Measurements from ENCODE around the gene CXCL13. TPM values are rescaled to one million over a fixed set of nuclear protein-coding genes. Genes with fewer than 3 reads are reported as not detected.
A peak's percentile ranks its signal among the peaks of the same experiment; 100 is the strongest.
"Not testable (repeated sequence)": the region's sequence is repeated elsewhere in the genome, so short reads cannot be mapped to it uniquely, and the experiment has no call there.

Gene CXCL13
- total RNA-seq, 1 experiment from 2014 or later = not detected

DNA sequence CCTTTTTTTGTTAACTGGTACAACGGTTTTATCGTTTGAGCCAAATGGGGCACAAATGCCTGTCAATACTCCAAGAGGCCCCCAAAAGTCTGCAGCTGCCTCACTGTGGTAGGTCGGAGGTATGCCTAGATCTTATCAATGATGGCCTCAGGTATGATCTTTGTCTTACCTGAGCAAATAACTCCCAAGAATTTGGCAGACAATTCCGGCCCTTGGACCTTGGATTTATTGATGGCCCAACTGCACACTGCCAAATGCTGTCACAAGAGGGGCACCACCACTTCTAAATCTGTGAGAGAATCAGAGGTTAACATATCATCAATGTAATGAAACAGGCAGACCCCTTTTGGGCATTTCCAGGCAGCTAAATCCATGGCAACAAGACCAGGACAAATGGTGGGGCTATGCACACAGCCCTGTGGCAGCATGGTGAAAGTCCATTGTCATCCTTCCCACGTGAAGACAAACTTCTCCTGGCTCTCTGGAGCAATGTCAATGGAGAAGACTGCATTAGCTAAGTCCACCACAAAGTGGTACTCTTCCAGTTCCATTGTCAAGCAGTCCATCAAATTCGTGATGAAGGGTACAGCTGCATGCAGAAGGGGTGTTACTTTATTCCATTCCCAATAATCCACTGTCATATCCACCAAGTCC lies 28.6 kb downstream of the CXCL13 start:
- Histone ChIP-seq H3K9me2 (replicated peaks; ENCODE audit: insufficient read depth, low read length) (no peaks in the 10 kb centered on the region), H3K79me2 (ENCODE audit: low read length) (no peaks in the 10 kb centered on the region), H3K4me1 (ENCODE audit: low read length) (no peaks in the 10 kb centered on the region), H3K4me3 (ENCODE audit: low read length) (no peak overlapping the region), H3K27ac (ENCODE audit: low read length) (no peak overlapping the region), H3K4me2 (ENCODE audit: low read depth, low read length, poor library complexity, severe bottlenecking) (no peak overlapping the region), H3K36me3 (ENCODE audit: insufficient read depth, low read length) (no peaks in the 10 kb centered on the region), H3K9ac (ENCODE audit: low read length) (no peak overlapping the region), H4K20me1 (ENCODE audit: insufficient read depth, low read depth, low read length) (no peaks in the 10 kb centered on the region), H3K27me3 (ENCODE audit: low read length) (no peaks in the 10 kb centered on the region), H2AFZ (ENCODE audit: low read length) (no peak overlapping the region), H3K9me3 (ENCODE audit: low read length) (no peaks in the 10 kb centered on the region)
- DNase-seq = no peak

DNA sequence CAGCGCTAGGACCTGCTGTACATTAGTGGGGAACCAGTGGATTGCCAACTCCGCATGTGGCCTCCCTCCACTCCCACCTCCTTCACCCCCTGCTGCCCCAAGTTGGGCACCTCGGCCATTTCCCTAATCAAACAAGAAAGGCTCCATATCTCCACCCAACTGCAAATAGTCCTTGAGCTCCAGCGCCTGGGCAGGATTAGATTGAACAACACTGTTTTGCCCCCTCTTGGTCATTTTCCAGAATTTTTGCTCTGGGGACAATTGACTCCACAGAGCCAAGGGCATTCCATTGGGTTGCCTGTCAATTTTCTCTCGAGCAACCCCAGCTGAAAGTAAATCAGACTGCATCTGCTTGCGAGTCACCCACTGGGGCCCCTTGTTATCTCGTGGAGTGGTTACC lies 29.6 kb downstream of the CXCL13 start:
- Histone ChIP-seq H3K9ac (ENCODE audit: low read length) (no peak overlapping the region), H3K9me3 (ENCODE audit: low read length) (no peaks in the 10 kb centered on the region), H3K4me1 (ENCODE audit: low read length) (no peaks in the 10 kb centered on the region), H3K9me2 (replicated peaks; ENCODE audit: insufficient read depth, low read length) (no peaks in the 10 kb centered on the region), H3K27me3 (ENCODE audit: low read length) (no peaks in the 10 kb centered on the region), H3K27ac (ENCODE audit: low read length) (no peak overlapping the region), H2AFZ (ENCODE audit: low read length) (no peak overlapping the region), H3K4me3 (ENCODE audit: low read length) (no peak overlapping the region), H3K79me2 (ENCODE audit: low read length) (no peaks in the 10 kb centered on the region), H3K4me2 (ENCODE audit: low read depth, low read length, poor library complexity, severe bottlenecking) (no peak overlapping the region), H4K20me1 (ENCODE audit: insufficient read depth, low read depth, low read length) (no peaks in the 10 kb centered on the region), H3K36me3 (ENCODE audit: insufficient read depth, low read length) (no peaks in the 10 kb centered on the region)
- DNase-seq = no peak

DNA sequence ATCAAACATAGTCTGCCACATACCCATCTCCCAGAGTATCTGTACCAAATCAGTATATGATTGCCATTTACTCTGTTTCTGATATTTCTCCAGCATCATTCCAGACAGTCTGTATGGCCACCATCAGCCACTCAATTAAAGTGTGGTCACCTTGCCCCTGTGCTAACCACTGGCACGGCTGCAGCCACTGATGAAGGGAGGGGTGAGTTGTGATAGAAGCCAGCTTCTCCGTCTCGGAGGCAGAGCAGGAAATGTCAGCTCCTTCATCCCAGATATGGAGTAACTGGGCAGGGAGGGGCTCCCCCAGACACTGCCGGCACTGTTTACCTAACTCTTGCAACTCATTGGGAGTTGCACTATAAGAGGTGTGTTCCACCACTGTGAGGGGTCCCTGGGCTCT lies 30.3 kb downstream of the CXCL13 start:
- Histone ChIP-seq H3K4me3 (ENCODE audit: low read length) (no peak overlapping the region), H3K4me2 (ENCODE audit: low read depth, low read length, poor library complexity, severe bottlenecking) (no peak overlapping the region), H3K27ac (ENCODE audit: low read length) (no peak overlapping the region), H3K9me2 (replicated peaks; ENCODE audit: insufficient read depth, low read length) (no peaks in the 10 kb centered on the region), H3K4me1 (ENCODE audit: low read length) (no peaks in the 10 kb centered on the region), H3K27me3 (ENCODE audit: low read length) (no peaks in the 10 kb centered on the region), H3K36me3 (ENCODE audit: insufficient read depth, low read length) (no peaks in the 10 kb centered on the region), H4K20me1 (ENCODE audit: insufficient read depth, low read depth, low read length) (no peaks in the 10 kb centered on the region), H3K79me2 (ENCODE audit: low read length) (no peaks in the 10 kb centered on the region), H3K9ac (ENCODE audit: low read length) (no peak overlapping the region), H3K9me3 (ENCODE audit: low read length) (no peaks in the 10 kb centered on the region), H2AFZ (ENCODE audit: low read length) (no peak overlapping the region)
- DNase-seq = no peak

DNA sequence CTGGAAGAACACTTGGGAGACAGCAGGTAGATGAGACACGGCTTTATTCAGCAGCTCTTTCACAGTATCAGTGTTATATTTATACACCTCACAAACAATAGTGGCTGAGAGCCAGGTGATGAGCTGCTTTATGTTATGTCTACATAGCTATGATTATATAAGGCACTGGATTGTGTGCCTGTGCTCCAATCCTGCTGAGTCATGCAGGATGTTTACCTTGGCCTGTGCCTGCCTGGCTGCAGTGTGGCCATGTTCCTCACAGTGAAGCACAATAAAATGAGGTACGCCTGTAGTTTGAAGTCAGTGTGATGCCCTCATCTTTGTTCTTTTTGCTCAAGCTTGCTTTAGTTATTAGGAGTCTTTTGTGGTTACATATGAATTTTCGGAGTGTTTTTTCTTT lies 31.3 kb downstream of the CXCL13 start:
- Histone ChIP-seq H3K79me2 (ENCODE audit: low read length) (no peaks in the 10 kb centered on the region), H3K9me3 (ENCODE audit: low read length) (no peaks in the 10 kb centered on the region), H3K4me3 (ENCODE audit: low read length) (no peak overlapping the region), H2AFZ (ENCODE audit: low read length) (no peak overlapping the region), H3K27ac (ENCODE audit: low read length) (no peak overlapping the region), H3K9me2 (replicated peaks; ENCODE audit: insufficient read depth, low read length) (no peaks in the 10 kb centered on the region), H3K36me3 (ENCODE audit: insufficient read depth, low read length) (no peaks in the 10 kb centered on the region), H3K4me2 (ENCODE audit: low read depth, low read length, poor library complexity, severe bottlenecking) (no peak overlapping the region), H4K20me1 (ENCODE audit: insufficient read depth, low read depth, low read length) (no peaks in the 10 kb centered on the region), H3K27me3 (ENCODE audit: low read length) (no peaks in the 10 kb centered on the region), H3K4me1 (ENCODE audit: low read length) (no peaks in the 10 kb centered on the region), H3K9ac (ENCODE audit: low read length) (no peak overlapping the region)
- no peak for DNase-seq

DNA sequence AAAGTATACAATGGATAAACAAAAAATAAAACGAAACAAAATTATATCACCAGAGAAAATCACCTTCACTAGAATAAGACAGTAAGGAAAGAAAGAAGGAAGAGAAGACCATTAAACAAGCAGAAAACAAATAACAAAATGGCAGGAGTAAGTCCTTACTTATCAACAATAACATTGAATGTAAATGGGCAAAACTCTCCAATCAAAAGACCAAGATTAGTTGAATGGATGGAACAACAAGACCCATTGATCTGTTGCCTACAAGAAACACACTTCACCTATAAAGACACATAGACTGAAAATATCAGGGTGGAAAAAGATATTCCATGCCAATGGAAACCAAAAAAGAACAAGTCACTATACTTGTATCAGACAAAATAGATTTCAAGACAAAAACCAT lies 38.4 kb downstream of the CXCL13 start:
- H3K79me2 ChIP-seq (ENCODE audit: low read length); H3K9ac ChIP-seq (ENCODE audit: low read length); H3K4me1 ChIP-seq (ENCODE audit: low read length); H3K9me3 ChIP-seq (ENCODE audit: low read length); H3K36me3 ChIP-seq (ENCODE audit: insufficient read depth, low read length); H3K27me3 ChIP-seq (ENCODE audit: low read length); H3K4me3 ChIP-seq (ENCODE audit: low read length); H3K27ac ChIP-seq (ENCODE audit: low read length); DNase-seq; H2AFZ ChIP-seq (ENCODE audit: low read length); H4K20me1 ChIP-seq (ENCODE audit: insufficient read depth, low read depth, low read length); H3K4me2 ChIP-seq (ENCODE audit: low read depth, low read length, poor library complexity, severe bottlenecking); H3K9me2 ChIP-seq (replicated peaks; ENCODE audit: insufficient read depth, low read length): not testable (repeated sequence)

DNA sequence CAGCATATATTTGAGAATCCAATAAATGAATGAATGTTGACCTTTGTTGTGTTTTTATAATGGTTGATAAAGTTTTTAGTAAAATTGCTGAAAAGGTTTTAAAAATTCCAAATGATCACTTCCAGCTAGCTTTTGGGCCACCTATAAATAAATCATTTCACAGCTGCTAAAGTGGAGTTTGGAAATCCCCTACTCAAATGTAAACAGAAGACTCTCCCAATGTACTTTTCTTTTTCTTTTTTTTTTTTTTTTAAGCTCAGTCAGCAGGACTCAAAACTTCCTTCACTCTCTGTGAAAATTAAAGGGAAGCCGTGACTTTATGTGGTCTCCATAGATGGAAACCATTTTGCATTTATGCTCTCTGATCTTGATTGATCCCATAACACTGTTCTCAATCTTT lies 45.2 kb downstream of the CXCL13 start:
- Histone ChIP-seq H4K20me1 (ENCODE audit: insufficient read depth, low read depth, low read length) (no peaks in the 10 kb centered on the region), H3K4me3 (ENCODE audit: low read length) (no peak overlapping the region), H3K27me3 (ENCODE audit: low read length) (no peaks in the 10 kb centered on the region), H3K4me2 (ENCODE audit: low read depth, low read length, poor library complexity, severe bottlenecking) (no peak overlapping the region), H3K9me3 (ENCODE audit: low read length) (no peaks in the 10 kb centered on the region), H3K9ac (ENCODE audit: low read length) (no peak overlapping the region), H3K36me3 (ENCODE audit: insufficient read depth, low read length) (no peaks in the 10 kb centered on the region), H3K9me2 (replicated peaks; ENCODE audit: insufficient read depth, low read length) (no peaks in the 10 kb centered on the region), H3K4me1 (ENCODE audit: low read length) (peaks cover 23% of the 10 kb centered on the region), H3K27ac (ENCODE audit: low read length) (no peak overlapping the region), H2AFZ (ENCODE audit: low read length) (no peak overlapping the region), H3K79me2 (ENCODE audit: low read length) (no peaks in the 10 kb centered on the region)
- DNase-seq = no peak

DNA sequence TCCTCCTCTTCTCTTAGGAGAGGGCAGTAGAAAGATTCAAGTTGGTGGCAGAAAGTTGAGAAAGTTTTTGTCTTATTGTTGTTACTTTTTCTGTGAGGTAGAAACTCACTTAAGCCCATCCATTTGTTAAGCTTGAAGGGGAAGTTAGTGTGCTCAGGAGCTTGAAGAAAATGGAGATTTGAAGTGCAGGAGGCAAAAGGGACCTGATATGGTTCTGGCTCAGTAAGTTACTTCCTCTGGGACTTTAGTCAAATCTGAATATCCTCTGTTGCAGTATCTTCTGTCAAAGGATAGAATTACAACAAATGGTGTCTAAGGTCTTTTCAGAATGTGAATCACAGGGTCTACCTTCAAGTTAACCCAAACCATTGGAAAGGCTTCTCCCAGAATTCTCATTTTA lies 46.2 kb downstream of the CXCL13 start:
- H3K36me3 ChIP-seq (ENCODE audit: insufficient read depth, low read length) = no peaks in the 10 kb centered on the region
- H3K9me3 ChIP-seq (ENCODE audit: low read length) = no peaks in the 10 kb centered on the region
- H3K79me2 ChIP-seq (ENCODE audit: low read length) = no peaks in the 10 kb centered on the region
- H3K27ac ChIP-seq (ENCODE audit: low read length) = peak overlapping the region; percentile 56; the same call in 1 of the 2 replicates
- no peak overlapping the region for H2AFZ ChIP-seq (ENCODE audit: low read length)
- peak overlapping the region; percentile 11; the same call in 1 of the 2 replicates for H3K4me3 ChIP-seq (ENCODE audit: low read length)
- H4K20me1 ChIP-seq (ENCODE audit: insufficient read depth, low read depth, low read length) = no peaks in the 10 kb centered on the region
- H3K27me3 ChIP-seq (ENCODE audit: low read length) = no peaks in the 10 kb centered on the region
- no peaks in the 10 kb centered on the region for H3K9me2 ChIP-seq (replicated peaks; ENCODE audit: insufficient read depth, low read length)
- H3K9ac ChIP-seq (ENCODE audit: low read length) = no peak overlapping the region
- DNase-seq = peak; percentile 79
- peaks cover 23% of the 10 kb centered on the region for H3K4me1 ChIP-seq (ENCODE audit: low read length)
- peak overlapping the region; percentile 58 for H3K4me2 ChIP-seq (ENCODE audit: low read depth, low read length, poor library complexity, severe bottlenecking)

DNA sequence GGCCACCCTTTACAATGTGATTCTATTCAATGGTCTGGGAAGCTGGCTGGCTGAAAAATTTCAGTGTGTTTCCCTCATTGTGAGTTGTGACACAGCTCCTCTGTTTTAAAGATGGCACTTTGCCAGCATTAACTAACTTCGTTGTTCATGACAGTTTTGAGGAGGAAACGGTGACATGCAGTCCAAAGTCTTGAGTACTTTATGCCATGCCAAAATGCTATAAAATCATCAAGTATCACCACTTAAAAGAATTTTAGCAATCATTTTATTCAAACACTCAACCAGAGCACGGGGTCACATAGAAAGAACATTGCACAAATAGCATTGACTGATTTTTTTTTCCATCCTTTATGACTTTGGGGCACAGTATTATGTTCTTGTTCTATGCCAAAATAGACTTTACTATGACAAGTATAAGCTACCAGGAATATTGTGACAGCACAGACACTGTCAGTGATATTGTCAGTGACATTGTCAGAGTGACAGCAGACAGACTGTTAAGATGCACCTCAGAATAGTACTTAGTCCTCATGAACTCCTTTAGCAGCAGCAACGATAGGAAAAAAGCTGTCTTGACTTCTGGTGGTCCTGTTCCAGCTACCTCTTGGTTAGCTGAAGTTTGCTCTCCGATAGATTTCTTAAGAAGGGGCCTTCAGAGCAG lies 46.7 kb downstream of the CXCL13 start:
- Histone ChIP-seq H3K4me2 (ENCODE audit: low read depth, low read length, poor library complexity, severe bottlenecking) (peak overlapping the region; percentile 58), H3K9me3 (ENCODE audit: low read length) (no peaks in the 10 kb centered on the region), H2AFZ (ENCODE audit: low read length) (0 out of 2 replicates have a peak overlapping the region, but pooled peaks have one; percentile 7), H3K4me1 (ENCODE audit: low read length) (peaks cover 23% of the 10 kb centered on the region), H4K20me1 (ENCODE audit: insufficient read depth, low read depth, low read length) (no peaks in the 10 kb centered on the region), H3K4me3 (ENCODE audit: low read length) (peak overlapping the region; percentile 11; the same call in 1 of the 2 replicates), H3K9me2 (replicated peaks; ENCODE audit: insufficient read depth, low read length) (no peaks in the 10 kb centered on the region), H3K27me3 (ENCODE audit: low read length) (no peaks in the 10 kb centered on the region), H3K79me2 (ENCODE audit: low read length) (no peaks in the 10 kb centered on the region), H3K9ac (ENCODE audit: low read length) (no peak overlapping the region), H3K36me3 (ENCODE audit: insufficient read depth, low read length) (no peaks in the 10 kb centered on the region), H3K27ac (ENCODE audit: low read length) (peak overlapping the region; percentile 34; the same call in 1 of the 2 replicates)
- DNase-seq = peak; percentile 55

Data from Karpas-422 (cell line).